PC-9 (cell line): Measurements from ENCODE around the gene ADARB2. TPM values are rescaled to one million over a fixed set of nuclear protein-coding genes. Genes with fewer than 3 reads are reported as not detected.

Source experiments
- BruUV-seq: library from RNA; stranded (reverse); fragments of 400-500 nt; replicated peaks from 2 replicates; lab custom pipeline; 2021; lab: Mats Ljungman, UMichigan
- CTCF ChIA-PET: fragments of 300-600 bp; sonication (Branson Sonifier 250); formaldehyde crosslinking; loops from one replicate; lab custom pipeline; 2022; ENCODE audit warnings: antibody characterized with exemption; lab: Charles Lee
- POLR2A ChIA-PET: fragments of 300-600 bp; sonication (Branson Sonifier 250); formaldehyde crosslinking; loops from one replicate; lab custom pipeline; 2022; ENCODE audit warnings: antibody characterized with exemption; ENCODE audit not compliant: unreplicated experiment; lab: Charles Lee
- DNase-seq, 2 experiments: peaks; one replicate each; pipeline versions ENCODE4 v3.0.0 to v3.0.0-alpha.2; 2015 to 2022; ENCODE audit warnings: mixed read lengths in 1 of 2
- H2AFZ ChIP-seq: fragments of 200-600 bp; sonication (generic); 2 replicates; pipeline ENCODE4 v1.8.1; 2017; ENCODE audit warnings: antibody characterized with exemption
- H3F3A ChIP-seq: fragments of 200-600 bp; sonication (generic); 2 replicates; pipeline ENCODE4 v1.8.1; 2017; ENCODE audit warnings: antibody characterized with exemption, mild to moderate bottlenecking, low read depth; ENCODE audit not compliant: insufficient read depth
- H3K27ac ChIP-seq: fragments of 200-600 bp; sonication (generic); 2 replicates; pipeline ENCODE4 v1.6.1; 2016; ENCODE audit warnings: mixed run types
- H3K27me3 ChIP-seq: fragments of 200-600 bp; sonication (generic); 2 replicates; pipeline ENCODE4 v1.6.1; 2016; ENCODE audit warnings: low read depth, mixed run types; ENCODE audit not compliant: insufficient read depth
- H3K36me3 ChIP-seq: fragments of 200-600 bp; sonication (generic); 2 replicates; pipeline ENCODE4 v1.6.1; 2016; ENCODE audit warnings: low read depth, mixed run types
- H3K4me1 ChIP-seq: fragments of 200-600 bp; sonication (generic); replicated peaks from 2 replicates; pipeline ENCODE4 v1.6.1; 2016; ENCODE audit warnings: mixed run types; ENCODE audit not compliant: insufficient read depth
- H3K4me2 ChIP-seq: fragments of 200-600 bp; sonication (generic); 2 replicates; pipeline ENCODE4 v1.6.1; 2017; ENCODE audit warnings: mixed run types
- H3K4me3 ChIP-seq: fragments of 200-600 bp; sonication (generic); 2 replicates; pipeline ENCODE4 v1.6.1; 2016; ENCODE audit warnings: mixed run types
- H3K79me2 ChIP-seq: fragments of 200-600 bp; sonication (generic); 2 replicates; pipeline ENCODE4 v1.6.1; 2017; ENCODE audit warnings: low read depth, mixed run types
- H3K9me2 ChIP-seq: fragments of 200-600 bp; sonication (generic); 2 replicates; pipeline ENCODE4 v1.8.1; 2017; ENCODE audit warnings: mild to moderate bottlenecking; ENCODE audit not compliant: insufficient read depth
- H3K9me3 ChIP-seq: fragments of 200-600 bp; sonication (generic); 2 replicates; pipeline ENCODE4 v1.8.1; 2016; ENCODE audit warnings: low read depth; ENCODE audit not compliant: insufficient read depth
- H4K20me1 ChIP-seq: fragments of 200-600 bp; sonication (generic); 2 replicates; pipeline ENCODE4 v1.8.1; 2017; ENCODE audit not compliant: insufficient read depth
- EZH2 ChIP-seq: fragments of 200-600 bp; sonication (generic); IDR thresholded peaks from 2 replicates; pipeline ENCODE4 v1.8.0; 2017; ENCODE audit warnings: antibody characterized with exemption, low read depth
- intact Hi-C: fragments of 100-400 bp; cut with micrococcal nuclease; formaldehyde crosslinking; loops from one replicate; pipeline ENCODE4 v1.10.0; 2022; ENCODE audit not compliant: unreplicated experiment
- total RNA-seq: library from RNA; stranded (reverse); gene quantifications from 2 replicates; pipeline ENCODE4 v1.2.3, GENCODE V29; 2021
- TF ChIP-seq, protein P1 (sequence below): fragments of 200-600 bp; sonication (generic); conservative IDR thresholded peaks from 2 replicates; pipeline ENCODE4 v1.6.1; 2017; ENCODE audit warnings: mixed run types, antibody characterized with exemption, mild to moderate bottlenecking, moderate library complexity

ADARB2 gene
- total RNA-seq, 1 experiment from 2014 or later, result not detected

DNA sequence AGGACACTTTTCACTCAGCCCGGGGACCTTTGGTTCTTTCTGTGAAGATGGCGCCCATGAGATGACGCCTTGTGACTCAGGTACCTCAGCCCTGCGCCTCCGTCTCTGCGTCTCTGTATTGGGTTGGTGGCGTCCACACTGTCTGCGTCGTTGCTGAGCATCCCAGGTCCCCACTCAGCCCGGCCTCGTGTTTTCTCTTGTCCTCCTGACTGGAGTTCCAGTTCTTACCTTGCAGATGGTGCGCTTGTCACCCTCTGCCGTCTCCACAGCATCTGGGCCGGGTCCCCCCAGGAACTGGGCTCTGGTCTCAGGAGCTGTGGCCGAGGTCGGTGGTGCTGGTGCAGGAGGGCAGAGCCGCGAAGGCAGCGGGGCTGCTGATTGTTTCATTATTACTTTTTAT lies 530.7 kb downstream of the ADARB2 start:
- no peak for TF ChIP-seq EZH2
- TF ChIP-seq, protein P1, sequence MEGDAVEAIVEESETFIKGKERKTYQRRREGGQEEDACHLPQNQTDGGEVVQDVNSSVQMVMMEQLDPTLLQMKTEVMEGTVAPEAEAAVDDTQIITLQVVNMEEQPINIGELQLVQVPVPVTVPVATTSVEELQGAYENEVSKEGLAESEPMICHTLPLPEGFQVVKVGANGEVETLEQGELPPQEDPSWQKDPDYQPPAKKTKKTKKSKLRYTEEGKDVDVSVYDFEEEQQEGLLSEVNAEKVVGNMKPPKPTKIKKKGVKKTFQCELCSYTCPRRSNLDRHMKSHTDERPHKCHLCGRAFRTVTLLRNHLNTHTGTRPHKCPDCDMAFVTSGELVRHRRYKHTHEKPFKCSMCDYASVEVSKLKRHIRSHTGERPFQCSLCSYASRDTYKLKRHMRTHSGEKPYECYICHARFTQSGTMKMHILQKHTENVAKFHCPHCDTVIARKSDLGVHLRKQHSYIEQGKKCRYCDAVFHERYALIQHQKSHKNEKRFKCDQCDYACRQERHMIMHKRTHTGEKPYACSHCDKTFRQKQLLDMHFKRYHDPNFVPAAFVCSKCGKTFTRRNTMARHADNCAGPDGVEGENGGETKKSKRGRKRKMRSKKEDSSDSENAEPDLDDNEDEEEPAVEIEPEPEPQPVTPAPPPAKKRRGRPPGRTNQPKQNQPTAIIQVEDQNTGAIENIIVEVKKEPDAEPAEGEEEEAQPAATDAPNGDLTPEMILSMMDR, result no peak
- no peaks in the 10 kb centered on the region for H3K36me3 ChIP-seq
- peaks cover 82% of the 10 kb centered on the region for H3K27me3 ChIP-seq
- no peaks in the 10 kb centered on the region for H3F3A ChIP-seq
- BruUV-seq, result no TSS peak
- no peaks in the 10 kb centered on the region for H4K20me1 ChIP-seq
- ChIA-PET CTCF (no interaction called here), POLR2A (no interaction called here)
- H2AFZ ChIP-seq, result no peak overlapping the region
- H3K4me3 ChIP-seq, result no peak overlapping the region
- intact Hi-C loops, result no loop called here
- H3K4me2 ChIP-seq, result no peak overlapping the region
- H3K27ac ChIP-seq, result no peak overlapping the region
- no peaks in the 10 kb centered on the region for H3K9me3 ChIP-seq
- no peak for DNase-seq
- H3K9me2 ChIP-seq, result no peaks in the 10 kb centered on the region
- H3K79me2 ChIP-seq, result no peaks in the 10 kb centered on the region
- H3K4me1 ChIP-seq, result no peaks in the 10 kb centered on the region

- no TSS peak for BruUV-seq
- CTCF ChIA-PET, result no interaction called here
- no peak overlapping the region for H3K4me3 ChIP-seq
Observed at GRCh38 chr10:1206101-1206500, 531.2 kb downstream of the ADARB2 start.

GRCh38 chr10:1205450-1206030 lies 531.8 kb downstream of the ADARB2 start:
- Histone ChIP-seq H4K20me1 (no peaks in the 10 kb centered on the region), H3K9me2 (no peaks in the 10 kb centered on the region), H3F3A (no peaks in the 10 kb centered on the region), H3K9me3 (no peaks in the 10 kb centered on the region), H3K79me2 (no peaks in the 10 kb centered on the region), H3K27ac (no peak overlapping the region), H3K27me3 (peaks cover 82% of the 10 kb centered on the region), H3K4me2 (no peak overlapping the region), H3K36me3 (no peaks in the 10 kb centered on the region), H2AFZ (no peak overlapping the region), H3K4me3 (no peak overlapping the region), H3K4me1 (no peaks in the 10 kb centered on the region)
- TF ChIP-seq, protein P1, result no peak
- TF ChIP-seq EZH2, result no peak
- no peak for DNase-seq
- BruUV-seq, result no TSS peak
- ChIA-PET CTCF (no interaction called here), POLR2A (no interaction called here)
- intact Hi-C loops, result no loop called here

More at GRCh38 chr10:1206101-1206500, 531.2 kb downstream of the ADARB2 start:
- Histone ChIP-seq H3K79me2 (no peaks in the 10 kb centered on the region), H3K27ac (no peak overlapping the region), H2AFZ (no peak overlapping the region), H3F3A (no peaks in the 10 kb centered on the region), H3K9me2 (no peaks in the 10 kb centered on the region), H3K27me3 (peaks cover 82% of the 10 kb centered on the region), H3K4me2 (no peak overlapping the region), H4K20me1 (no peaks in the 10 kb centered on the region), H3K4me1 (no peaks in the 10 kb centered on the region), H3K36me3 (no peaks in the 10 kb centered on the region), H3K9me3 (no peaks in the 10 kb centered on the region)
- intact Hi-C loops, result no loop called here
- POLR2A ChIA-PET, result no interaction called here
- no peak for DNase-seq
- no peak for TF ChIP-seq EZH2
- TF ChIP-seq, protein P1, result no peak
